Measurements from ENCODE around the gene SNRPD2.

SNRPD2 gene

GRCh38 chr19:45641274-45642105 lies 50.3 kb downstream of the SNRPD2 start:
- Histone ChIP-seq H3K9me3 (ENCODE audit: low read depth, low read length) (no peaks in the 10 kb centered on the region), H3K9ac (ENCODE audit: insufficient read length) (no peak overlapping the region), H3K4me3 (peak overlapping the region; percentile 84), H3K27ac (no peak overlapping the region), H3K36me3 (ENCODE audit: insufficient read depth, low read length) (no peaks in the 10 kb centered on the region)
- DNase-seq (ENCODE audit: low read depth, low spot score) = no peak
- TF ChIP-seq EZH2 (IDR thresholded peaks at IDR 0.05) (no peak), POLR2AphosphoS5 (IDR thresholded peaks at IDR 0.05; ENCODE audit: borderline replicate concordance, low read depth, low read length) (no peak)

DNA sequence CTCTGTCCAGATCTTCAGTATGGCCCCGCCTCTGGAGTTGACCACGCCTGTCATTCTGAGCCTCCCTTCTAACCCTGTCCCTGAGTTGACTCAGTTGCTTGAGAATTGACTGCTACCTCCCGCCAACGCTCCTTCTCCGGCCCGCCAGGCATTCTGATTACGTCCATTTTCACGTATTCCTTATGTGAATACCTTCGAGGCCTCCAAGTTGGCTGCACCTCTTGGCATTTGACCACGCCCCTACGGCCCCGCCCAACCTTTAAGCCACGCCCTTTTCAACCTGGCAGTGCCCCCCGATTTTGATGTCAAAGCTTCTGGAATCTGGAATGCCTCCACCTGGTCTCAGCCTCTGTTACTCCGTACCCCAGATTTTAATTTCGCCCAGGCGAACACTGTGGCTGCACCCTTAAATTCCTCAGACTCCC lies 50.9 kb downstream of the SNRPD2 start:
- no peak for DNase-seq (ENCODE audit: low read depth, low spot score)
- peak overlapping the region; percentile 84 for H3K4me3 ChIP-seq
- H3K9me3 ChIP-seq (ENCODE audit: low read depth, low read length) = no peaks in the 10 kb centered on the region
- no peak overlapping the region for H3K9ac ChIP-seq (ENCODE audit: insufficient read length)
- TF ChIP-seq FOXP2 (optimal IDR thresholded peaks at IDR 0.05; ENCODE audit: control extremely low read depth, extremely low read length, insufficient read depth) = no peak
- H3K36me3 ChIP-seq (ENCODE audit: insufficient read depth, low read length) = no peaks in the 10 kb centered on the region
- no peak overlapping the region for H3K27ac ChIP-seq

DNA sequence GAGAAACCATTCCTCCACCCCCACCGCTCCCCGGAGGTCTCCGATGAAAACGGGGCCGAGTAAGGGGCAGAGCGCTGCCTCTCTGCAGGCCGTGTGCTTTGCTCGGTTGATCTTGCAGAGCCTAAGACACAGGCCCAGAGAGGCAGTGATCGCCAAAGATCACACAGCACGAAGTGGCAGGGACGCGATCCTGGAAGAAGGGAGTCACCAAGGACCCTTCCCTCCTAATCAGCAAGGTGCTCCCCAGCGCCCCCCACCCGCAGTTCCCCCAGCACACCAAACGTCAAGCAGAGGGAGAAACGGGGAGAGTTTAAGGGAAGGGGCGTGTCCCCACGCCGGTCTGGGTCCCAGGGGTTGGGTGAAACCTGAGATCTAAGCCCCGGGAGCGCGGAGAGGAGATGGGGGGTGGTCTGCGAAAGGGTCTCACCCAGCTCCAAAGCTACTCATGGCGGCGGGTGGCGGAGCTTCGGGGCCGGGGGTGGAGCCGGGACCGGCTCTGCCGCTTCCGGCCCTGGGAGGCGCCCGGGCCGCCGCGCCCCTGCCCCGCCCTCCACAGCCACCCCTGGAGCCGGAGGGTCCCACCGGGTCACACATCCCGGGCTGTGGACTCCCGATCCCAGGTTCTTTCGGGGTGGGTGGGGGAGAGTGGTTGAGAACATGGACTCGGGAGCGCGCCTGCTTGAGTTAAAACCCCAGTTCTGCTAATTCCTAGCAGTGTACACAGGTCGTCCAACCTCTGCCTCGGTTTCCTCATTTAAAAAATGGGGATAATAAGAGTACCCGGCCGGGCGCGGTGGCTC lies 52.6 kb downstream of the SNRPD2 start, which contains the start of gene EML2:
Gene EML2, minus strand, starts transcription at position 468 of the 800 bp plus-strand sequence. Its CDS starts 21 bp downstream, at position 447.
- Histone ChIP-seq H3K4me3 (peak within 1 kb of the TSS; percentile 91), H3K27ac (no peak within 1 kb of the TSS), H3K9ac (ENCODE audit: insufficient read length) (peak within 1 kb of the TSS; percentile 61), H3K9me3 (ENCODE audit: low read depth, low read length) (no peaks in the 10 kb centered on the region), H3K36me3 (ENCODE audit: insufficient read depth, low read length) (no peaks in the 10 kb centered on the region)
- TF ChIP-seq POLR2AphosphoS5 (IDR thresholded peaks at IDR 0.05; ENCODE audit: borderline replicate concordance, low read depth, low read length) (peak; percentile 64; the same call in 1 of the 2 replicates), FOXP2 (optimal IDR thresholded peaks at IDR 0.05; ENCODE audit: control extremely low read depth, extremely low read length, insufficient read depth) (no peak), EZH2 (IDR thresholded peaks at IDR 0.05) (no peak)
- DNase-seq (ENCODE audit: low read depth, low spot score) = no peak

- no peak for DNase-seq (ENCODE audit: low read depth, low spot score)
- TF ChIP-seq EZH2 (IDR thresholded peaks at IDR 0.05) (no peak), FOXP2 (optimal IDR thresholded peaks at IDR 0.05; ENCODE audit: control extremely low read depth, extremely low read length, insufficient read depth) (no peak), POLR2AphosphoS5 (IDR thresholded peaks at IDR 0.05; ENCODE audit: borderline replicate concordance, low read depth, low read length) (no peak)
- Histone ChIP-seq H3K27ac (no peak overlapping the region), H3K9me3 (ENCODE audit: low read depth, low read length) (no peaks in the 10 kb centered on the region), H3K36me3 (ENCODE audit: insufficient read depth, low read length) (no peaks in the 10 kb centered on the region), H3K9ac (ENCODE audit: insufficient read length) (peak overlapping the region; percentile 61), H3K4me3 (peak overlapping the region; percentile 91)
Measured at GRCh38 chr19:45637890-45638667, 53.7 kb downstream of the SNRPD2 start.

Measured in SK-N-MC (cell line).